Stimulated activated naive B cell treated with anti-CD40 and anti-IgM and Interleukin-4, amounts not matched to agents 10 μg/mL and 1 μg/mL and 100 μg/mL, for 72 hours (primary cell): ENCODE measurements around the gene MED8.
"Not testable (repeated sequence)": the region's sequence is repeated elsewhere in the genome, so short reads cannot be mapped to it uniquely, and the experiment has no call there.

Experiments
- ATAC-seq, 2 donors: fragments of 150-1000 bp; cut with Tn5 transposase; replicated peaks; 2 replicates each; pipeline ENCODE4 v1.10.0; 2021; ENCODE audit warnings: moderate library complexity in 1 of 2
- DNase-seq: peaks from one replicate; pipeline ENCODE4 v3.0.0; 2021
- H3K27ac Mint-ChIP-seq: one replicate; pipeline ENCODE4 v1.8.0; 2022; ENCODE audit warnings: mild to moderate bottlenecking, mixed read lengths
- H3K27me3 Mint-ChIP-seq, 2 donors: one replicate each; pipeline ENCODE4 v1.8.0; 2022; ENCODE audit warnings: mixed read lengths in 2 of 2
- H3K36me3 Mint-ChIP-seq, 2 donors: one replicate each; pipeline ENCODE4 v1.8.0; 2022; ENCODE audit warnings: mixed read lengths in 2 of 2, mild to moderate bottlenecking in 1 of 2
- H3K4me1 Mint-ChIP-seq, 2 donors: one replicate each; pipeline ENCODE4 v1.8.0; 2022; ENCODE audit warnings: mixed read lengths in 2 of 2, mild to moderate bottlenecking in 1 of 2
- H3K4me3 Mint-ChIP-seq, 2 donors: one replicate each; pipeline ENCODE4 v1.8.0; 2022; ENCODE audit warnings: mild to moderate bottlenecking in 2 of 2, mixed read lengths in 2 of 2, moderate library complexity in 1 of 2
- H3K9me3 Mint-ChIP-seq, 2 donors: one replicate each; pipeline ENCODE4 v1.8.0; 2022; ENCODE audit warnings: mixed read lengths in 2 of 2, mild to moderate bottlenecking in 1 of 2

Gene MED8

GRCh38 chr1:43382027-43382779, 7.4 kb downstream of the MED8 start:
- Mint-ChIP-seq H3K36me3 (peaks cover 41 to 58% of the 10 kb centered on the region in 2 donors), H3K27me3 (no peaks in the 10 kb centered on the region), H3K4me3 (no peak overlapping the region), H3K27ac (peak overlapping the region; percentile 48), H3K9me3 (no peaks in the 10 kb centered on the region), H3K4me1 (peaks cover 7 to 11% of the 10 kb centered on the region in 2 donors)
- DNase-seq (no peak), ATAC-seq (no peak)

DNA sequence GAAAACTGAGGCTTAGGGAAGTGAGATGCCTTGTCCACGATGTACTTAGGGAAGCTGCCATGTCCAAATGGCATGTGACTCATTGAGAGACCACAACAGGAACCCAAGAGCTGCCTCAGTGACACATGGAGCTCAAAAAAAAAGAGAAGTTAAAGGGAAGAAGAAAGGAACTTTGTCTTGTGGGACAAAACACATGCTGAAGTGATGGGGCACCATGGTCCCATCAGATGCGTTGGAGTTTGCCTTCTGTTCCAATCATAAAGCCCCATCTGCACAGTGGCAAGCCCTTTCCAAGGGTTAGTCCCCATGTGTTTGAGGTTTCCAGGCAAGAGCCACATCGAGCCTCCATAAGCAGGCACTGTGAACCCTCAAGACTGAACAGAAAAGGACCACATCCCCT, 8.0 kb downstream of the MED8 start:
- DNase-seq (no peak), ATAC-seq (peak; percentile 33 to 34)
- Mint-ChIP-seq H3K36me3 (peaks cover 40 to 52% of the 10 kb centered on the region in 2 donors), H3K9me3 (no peaks in the 10 kb centered on the region), H3K27ac (peak overlapping the region; percentile 48), H3K4me3 (no peak overlapping the region), H3K27me3 (no peaks in the 10 kb centered on the region), H3K4me1 (peaks cover 7 to 11% of the 10 kb centered on the region in 2 donors)

GRCh38 chr1:43379476-43379875, 10.1 kb downstream of the MED8 start:
- ATAC-seq (no peak), DNase-seq (no peak)
- Mint-ChIP-seq H3K4me3 (no peak overlapping the region), H3K27me3 (no peaks in the 10 kb centered on the region), H3K4me1 (peaks cover 11 to 17% of the 10 kb centered on the region in 2 donors), H3K27ac (no peak overlapping the region), H3K9me3 (no peaks in the 10 kb centered on the region), H3K36me3 (peaks cover 37 to 47% of the 10 kb centered on the region in 2 donors)

- H3K4me3 Mint-ChIP-seq, result no peak overlapping the region
- no peaks in the 10 kb centered on the region for H3K27me3 Mint-ChIP-seq
- no peak overlapping the region for H3K27ac Mint-ChIP-seq
- peaks cover 26 to 37% of the 10 kb centered on the region in 2 donors for H3K36me3 Mint-ChIP-seq
- DNase-seq (no peak), ATAC-seq (no peak)
- no peaks in the 10 kb centered on the region for H3K9me3 Mint-ChIP-seq
- H3K4me1 Mint-ChIP-seq, result peaks cover 11 to 17% of the 10 kb centered on the region in 2 donors
Measured at GRCh38 chr1:43377831-43378230, 11.8 kb downstream of the MED8 start.

DNA sequence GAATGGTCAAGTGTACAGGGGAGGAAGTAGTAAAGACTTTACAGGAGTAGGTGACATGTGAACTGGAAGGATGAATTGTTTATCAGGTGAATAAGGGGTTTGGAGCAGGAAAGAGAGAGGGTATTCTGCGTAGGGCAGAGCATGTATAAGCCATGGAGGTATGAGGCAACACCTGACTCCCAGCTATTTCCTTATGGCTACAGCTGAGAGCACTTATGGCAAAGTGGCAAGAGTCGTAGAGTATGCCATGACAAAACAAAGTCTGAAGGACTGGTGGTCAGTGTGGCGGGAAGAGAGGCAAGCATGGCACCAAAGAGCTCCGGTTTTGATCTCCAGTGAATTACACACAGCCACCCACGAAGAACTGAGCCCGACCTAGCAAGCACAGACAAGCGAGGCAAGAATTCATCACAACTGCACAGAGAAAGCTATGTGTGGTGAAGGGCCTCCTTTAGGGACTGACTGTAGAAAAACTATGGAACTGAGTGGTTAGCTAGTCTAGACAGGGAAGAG, 12.8 kb downstream of the MED8 start:
- no peak overlapping the region for H3K27ac Mint-ChIP-seq

GRCh38 chr1:43373066-43373940, 16.3 kb downstream of the MED8 start:
- peaks cover 16 to 20% of the 10 kb centered on the region in 2 donors for H3K36me3 Mint-ChIP-seq
- H3K4me1 Mint-ChIP-seq, result peaks cover 16 to 22% of the 10 kb centered on the region in 2 donors
- H3K9me3 Mint-ChIP-seq, result no peaks in the 10 kb centered on the region
- H3K4me3 Mint-ChIP-seq, result no peak overlapping the region
- ATAC-seq, result no peak
- H3K27ac Mint-ChIP-seq, result no peak overlapping the region
- no peak for DNase-seq
- no peaks in the 10 kb centered on the region for H3K27me3 Mint-ChIP-seq

More for the DNA sequence above, 12.8 kb downstream of the MED8 start:
- Mint-ChIP-seq H3K4me3 (no peak overlapping the region), H3K4me1 (peaks cover 8 to 14% of the 10 kb centered on the region in 2 donors), H3K27me3 (no peaks in the 10 kb centered on the region), H3K9me3 (no peaks in the 10 kb centered on the region), H3K36me3 (peaks cover 23 to 29% of the 10 kb centered on the region in 2 donors)
- DNase-seq, result no peak
- ATAC-seq, result no peak

DNA sequence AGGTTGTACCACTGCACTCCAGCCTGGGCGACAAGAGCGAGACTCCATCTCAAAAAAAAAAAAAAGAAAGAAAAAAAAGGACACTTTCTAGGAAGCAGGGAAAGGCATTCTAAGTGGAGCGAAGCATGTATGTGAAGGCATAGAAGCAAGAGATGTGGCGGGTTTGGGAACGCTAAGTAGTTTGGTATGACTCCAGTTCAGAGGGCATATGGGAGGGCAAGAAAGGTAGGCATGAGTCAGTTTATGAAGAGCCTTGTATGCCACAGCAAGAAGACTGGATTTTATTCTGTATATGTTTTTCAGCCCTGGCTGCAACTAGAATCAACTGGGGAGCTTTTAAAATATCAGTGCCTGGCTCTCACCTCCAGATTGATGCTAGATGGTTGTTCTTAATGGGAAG, 17.4 kb downstream of the MED8 start:
- no peak overlapping the region for H3K27ac Mint-ChIP-seq
- DNase-seq (no peak), ATAC-seq (no peak)
- peaks cover 17 to 24% of the 10 kb centered on the region in 2 donors for H3K4me1 Mint-ChIP-seq
- no peak overlapping the region for H3K4me3 Mint-ChIP-seq
- peaks cover 18 to 22% of the 10 kb centered on the region in 2 donors for H3K36me3 Mint-ChIP-seq
- no peaks in the 10 kb centered on the region for H3K9me3 Mint-ChIP-seq
- no peaks in the 10 kb centered on the region for H3K27me3 Mint-ChIP-seq

GRCh38 chr1:43370564-43370963, 19.0 kb downstream of the MED8 start:
- DNase-seq, result no peak
- H3K36me3 Mint-ChIP-seq, result peaks cover 23 to 32% of the 10 kb centered on the region in 2 donors
- no peaks in the 10 kb centered on the region for H3K27me3 Mint-ChIP-seq
- no peak overlapping the region for H3K27ac Mint-ChIP-seq
- H3K4me1 Mint-ChIP-seq, result peaks cover 23 to 35% of the 10 kb centered on the region in 2 donors
- ATAC-seq, result no peak
- no peaks in the 10 kb centered on the region for H3K9me3 Mint-ChIP-seq
- H3K4me3 Mint-ChIP-seq, result no peak overlapping the region

DNA sequence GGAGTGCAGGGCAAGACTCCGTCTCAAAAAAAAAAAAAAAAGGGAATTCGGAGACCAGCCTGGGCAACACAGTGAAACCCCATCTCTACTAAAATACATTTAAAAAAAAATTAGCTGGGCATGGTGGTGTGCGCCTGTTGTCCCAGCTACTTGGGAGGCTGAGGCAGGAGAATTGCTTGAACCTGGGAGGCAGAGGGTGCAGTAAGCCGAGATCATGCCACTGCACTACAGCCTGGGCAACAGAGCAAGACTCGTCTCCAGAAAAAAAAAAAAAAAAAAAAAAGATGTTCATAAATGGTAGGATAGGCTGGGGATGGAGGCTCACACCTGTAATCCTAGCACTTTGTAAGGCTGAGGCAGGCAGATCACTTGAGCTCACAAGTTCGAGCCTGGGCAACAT, 19.8 kb downstream of the MED8 start:
- peaks cover 29 to 38% of the 10 kb centered on the region in 2 donors for H3K36me3 Mint-ChIP-seq
- not testable (repeated sequence) for H3K27me3 Mint-ChIP-seq, ATAC-seq, H3K4me3 Mint-ChIP-seq, DNase-seq, H3K9me3 Mint-ChIP-seq, H3K27ac Mint-ChIP-seq
- peaks cover 25 to 40% of the 10 kb centered on the region in 2 donors for H3K4me1 Mint-ChIP-seq

- Mint-ChIP-seq H3K27me3 (no peaks in the 10 kb centered on the region), H3K4me3 (peak overlapping the region; percentile 100), H3K27ac (peak overlapping the region; percentile 97), H3K9me3 (no peaks in the 10 kb centered on the region), H3K4me1 (peaks cover 33 to 49% of the 10 kb centered on the region in 2 donors), H3K36me3 (peaks cover 40 to 49% of the 10 kb centered on the region in 2 donors)
- ATAC-seq (no peak), DNase-seq (no peak)
Measured at GRCh38 chr1:43368646-43369020, 21.0 kb downstream of the MED8 start.

DNA sequence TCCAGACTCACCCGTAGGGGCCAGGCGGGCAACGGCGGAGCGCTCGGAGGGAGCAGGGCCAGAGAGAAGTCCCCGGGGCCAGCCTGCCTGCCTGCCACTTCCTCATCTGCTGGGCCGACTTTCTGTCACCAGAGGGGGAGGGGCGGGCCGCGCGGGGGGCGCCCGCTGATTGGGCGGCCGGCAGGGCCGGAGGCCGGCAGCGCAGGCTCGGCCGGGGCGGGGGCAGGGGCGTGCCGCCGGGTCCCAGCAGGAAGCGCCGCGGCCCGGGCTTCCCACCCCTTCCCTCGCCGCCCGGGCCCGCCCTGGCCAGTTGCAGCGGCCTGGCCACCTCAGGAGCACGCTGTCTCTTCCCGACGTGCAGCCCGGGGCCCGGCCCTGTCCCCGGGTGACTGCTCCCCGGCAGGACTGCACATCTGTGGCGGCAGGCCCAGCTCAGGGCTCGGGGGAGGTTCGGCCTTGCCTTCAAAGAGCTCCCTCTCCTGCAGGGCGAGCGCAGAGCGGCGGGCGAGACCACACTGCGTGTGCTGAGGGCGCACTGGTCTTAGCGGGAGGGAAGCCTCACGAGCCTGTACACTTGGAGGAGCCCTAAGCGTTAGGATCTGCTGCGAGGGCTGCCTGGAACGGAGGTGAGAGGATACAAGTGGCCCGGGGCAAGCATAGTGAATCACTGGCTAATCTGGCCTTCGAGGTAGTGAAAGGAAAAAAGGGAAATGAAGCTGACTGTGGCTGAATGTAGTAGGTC, 21.5 kb downstream of the MED8 start, which contains the start of gene ELOVL1:
Gene ELOVL1, minus strand, starts transcription at position 108 of the 742 bp plus-strand sequence. CDS start 2,402 bp downstream, outside the sequence.
- ATAC-seq, result peak; percentile 88 to 89
- Mint-ChIP-seq H3K4me1 (peaks cover 34 to 50% of the 10 kb centered on the region in 2 donors), H3K27me3 (no peaks in the 10 kb centered on the region), H3K4me3 (peak within 1 kb of the TSS; percentile 100), H3K9me3 (no peaks in the 10 kb centered on the region), H3K27ac (peak within 1 kb of the TSS; percentile 97), H3K36me3 (peaks cover 44 to 54% of the 10 kb centered on the region in 2 donors)
- DNase-seq, result peak; percentile 88

DNA sequence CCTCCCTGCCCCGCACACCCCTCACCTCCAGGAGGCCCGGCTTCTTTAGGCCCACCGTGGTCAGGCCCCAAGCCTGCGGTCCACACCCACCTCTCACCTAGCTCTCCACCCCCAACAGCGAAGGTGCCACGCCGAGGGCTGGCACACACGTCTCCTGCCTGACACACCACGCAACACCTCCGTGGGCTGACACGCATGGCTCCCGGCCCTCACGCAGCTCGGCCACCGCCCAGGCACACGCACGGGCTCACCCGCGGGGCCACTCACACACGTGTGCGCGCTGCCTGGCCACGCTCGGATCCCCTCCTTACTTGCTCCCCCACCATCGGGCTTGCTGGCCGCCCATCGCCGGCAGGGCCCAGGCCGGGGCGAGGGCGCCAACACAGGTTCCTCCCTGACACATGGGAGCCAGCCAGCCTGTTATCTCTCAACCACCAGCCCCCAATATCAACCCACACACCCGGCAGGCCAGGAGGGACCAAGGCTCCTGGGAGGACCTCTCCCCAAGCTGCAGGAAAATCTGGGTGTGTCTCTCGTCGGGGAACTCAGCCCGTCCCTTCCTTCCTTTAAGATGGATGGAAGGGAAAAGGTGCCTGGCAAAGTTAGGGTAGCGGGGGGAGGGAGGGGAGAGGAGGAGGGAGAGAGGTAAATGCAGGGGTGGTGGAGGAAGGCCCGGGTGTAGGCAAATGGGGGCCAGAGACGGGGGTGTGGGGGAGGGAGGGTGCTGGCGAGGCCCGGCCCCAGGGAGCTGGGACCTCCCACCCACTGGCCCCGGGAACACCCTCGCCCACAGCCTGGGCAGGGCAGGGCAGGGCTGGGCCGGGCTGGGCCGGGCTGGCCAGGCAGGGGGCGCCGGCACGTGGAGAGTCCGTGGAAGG, 22.3 kb downstream of the MED8 start:
- ATAC-seq, result peak; percentile 49 to 58
- Mint-ChIP-seq H3K36me3 (peaks cover 49 to 60% of the 10 kb centered on the region in 2 donors), H3K4me1 (peaks cover 35 to 50% of the 10 kb centered on the region in 2 donors), H3K9me3 (no peaks in the 10 kb centered on the region), H3K27me3 (no peaks in the 10 kb centered on the region), H3K27ac (peak overlapping the region; percentile 95), H3K4me3 (peak overlapping the region; percentile 86 to 100)
- no peak for DNase-seq

- peaks cover 55 to 65% of the 10 kb centered on the region in 2 donors for H3K36me3 Mint-ChIP-seq
- H3K9me3 Mint-ChIP-seq, result no peaks in the 10 kb centered on the region
- H3K4me3 Mint-ChIP-seq, result peak overlapping the region; percentile 86 to 100
- peak overlapping the region; percentile 95 for H3K27ac Mint-ChIP-seq
- H3K27me3 Mint-ChIP-seq, result no peaks in the 10 kb centered on the region
- peaks cover 35 to 50% of the 10 kb centered on the region in 2 donors for H3K4me1 Mint-ChIP-seq
- ATAC-seq, result no peak
- no peak for DNase-seq
Measured at GRCh38 chr1:43366601-43367025, 23.0 kb downstream of the MED8 start.
